Measurements from ENCODE around the gene ASTN1.

GRCh38 chr1:176885341-176885740, 279.2 kb downstream of the ASTN1 start:
- no peak for TF ChIP-seq TAF1 (IDR thresholded peaks at IDR 0.05; ENCODE audit: borderline replicate concordance, insufficient read depth, low read length)
- no peak for TF ChIP-seq POLR2AphosphoS5 (IDR thresholded peaks at IDR 0.05; ENCODE audit: low read depth, low read length)
- no peak for TF ChIP-seq REST (IDR thresholded peaks at IDR 0.05; ENCODE audit: insufficient read depth in 1 of 2, low read depth in 2 of 2, low read length in 2 of 2)
- TF ChIP-seq SIN3A (IDR thresholded peaks at IDR 0.05; ENCODE audit: borderline replicate concordance, insufficient read depth, low read length), result no peak
